GM21576 (cell line): ENCODE measurements around the gene RAB9A.
A peak's percentile ranks its signal among the peaks of the same experiment; 100 is the strongest.
"Not testable (repeated sequence)": the region's sequence is repeated elsewhere in the genome, so short reads cannot be mapped to it uniquely, and the experiment has no call there.

Experiments used
- ATAC-seq: cut with Tn5 transposase; IDR thresholded peaks from one replicate; pipeline ENCODE4 v1.9.1; 2021; ENCODE audit warnings: mild to moderate bottlenecking, moderate library complexity; ENCODE audit not compliant: unreplicated experiment

Gene RAB9A

DNA sequence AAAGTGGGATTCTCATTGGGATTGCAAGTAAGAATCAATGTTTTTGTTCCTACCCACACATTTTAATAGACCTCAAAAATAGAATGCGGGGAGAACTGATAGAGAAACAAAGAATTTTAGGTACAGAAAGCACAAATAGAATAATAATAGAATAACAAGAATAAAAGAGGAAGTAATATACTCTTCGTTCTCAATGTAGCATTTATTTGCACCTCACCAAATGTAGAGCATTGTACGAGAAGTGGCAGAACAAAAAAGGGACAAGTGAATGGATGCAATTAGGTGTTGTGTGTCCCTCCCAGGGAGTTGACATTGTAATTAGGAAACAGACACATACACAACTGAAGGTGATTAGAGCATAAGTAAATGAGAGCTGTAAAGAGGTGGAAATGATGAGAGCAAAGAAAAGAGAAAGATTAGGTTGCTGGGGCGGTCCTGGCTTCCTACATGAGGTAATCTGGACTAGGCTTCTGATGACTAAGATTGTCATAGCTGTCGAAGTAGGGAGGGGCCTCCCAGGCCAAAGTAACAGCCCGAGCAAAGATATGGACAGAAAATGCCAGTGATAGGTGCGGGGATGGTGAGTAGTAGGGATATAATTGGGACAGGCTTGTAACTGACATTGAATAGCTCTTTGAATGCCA lies 10.4 kb downstream of the RAB9A start:
- peak; percentile 45 for ATAC-seq

DNA sequence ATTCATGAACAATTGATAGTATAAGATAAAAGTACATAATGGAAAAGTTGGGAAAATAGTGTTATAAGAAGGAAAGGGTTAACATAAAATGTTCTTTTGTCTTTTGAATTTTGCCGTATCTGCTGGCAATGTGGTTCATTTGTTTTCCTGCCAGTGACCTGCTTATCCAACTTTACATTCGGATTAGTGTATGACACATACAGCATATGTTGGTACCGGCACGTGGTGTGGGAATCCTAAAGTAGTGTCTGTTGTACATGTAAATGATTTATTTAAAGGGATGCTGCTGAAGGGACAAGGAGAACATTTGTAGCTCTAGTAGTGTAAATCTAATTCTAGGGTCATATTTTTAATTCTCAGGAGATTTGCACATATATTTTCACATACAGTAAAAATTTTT lies 11.5 kb downstream of the RAB9A start:
- no peak for ATAC-seq

DNA sequence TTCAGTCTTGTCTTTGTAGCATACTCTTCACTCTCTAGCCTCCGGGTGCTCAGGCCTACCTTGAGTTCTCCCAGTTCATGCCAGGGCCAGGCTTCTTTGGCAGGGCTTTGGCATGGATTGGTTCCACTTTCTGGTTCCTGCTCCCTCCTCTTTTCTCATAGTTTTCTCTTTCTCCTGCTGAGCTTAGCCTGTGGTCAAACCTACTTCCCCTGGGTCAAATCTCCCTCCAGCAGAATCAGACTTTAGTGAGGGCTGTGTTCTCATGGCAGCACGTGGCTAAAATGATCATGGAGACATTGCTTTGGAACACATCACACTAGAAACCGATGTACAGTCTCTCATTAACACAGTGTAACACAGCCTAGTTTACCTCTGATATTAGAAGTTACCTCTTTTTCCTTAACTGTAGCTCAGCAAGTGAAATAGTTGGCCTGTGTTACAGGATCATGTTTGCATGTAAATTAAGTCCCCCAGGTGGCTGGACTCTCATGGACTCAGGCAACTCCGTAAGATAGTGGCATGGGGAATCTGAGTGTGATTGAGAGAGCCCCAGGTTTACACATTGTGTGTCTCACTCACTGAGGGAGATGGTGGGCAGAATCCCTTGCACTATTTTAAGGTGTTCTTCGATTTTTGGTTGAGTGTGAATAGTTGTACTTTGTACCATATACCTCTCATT lies 13.3 kb downstream of the RAB9A start:
- ATAC-seq: no peak

DNA sequence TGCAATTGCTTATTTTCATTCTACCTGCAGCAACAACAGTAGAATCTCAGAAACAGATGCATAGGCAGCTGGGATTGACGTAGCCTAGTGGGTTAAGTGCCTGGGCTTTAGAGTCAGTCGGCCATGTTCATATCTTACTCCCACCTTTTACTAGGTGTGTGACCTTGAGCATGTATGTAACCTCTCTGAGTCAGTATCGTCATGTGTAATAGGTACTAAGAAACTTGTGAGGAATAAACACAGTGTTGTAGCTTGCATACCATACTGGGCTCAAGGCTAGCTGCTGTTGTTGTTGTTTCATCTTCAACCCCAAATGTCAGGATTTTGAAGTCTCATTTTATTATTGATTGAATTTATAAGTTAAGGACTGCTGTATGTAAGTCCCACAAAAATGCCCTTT lies 14.2 kb downstream of the RAB9A start:
- ATAC-seq: no peak

DNA sequence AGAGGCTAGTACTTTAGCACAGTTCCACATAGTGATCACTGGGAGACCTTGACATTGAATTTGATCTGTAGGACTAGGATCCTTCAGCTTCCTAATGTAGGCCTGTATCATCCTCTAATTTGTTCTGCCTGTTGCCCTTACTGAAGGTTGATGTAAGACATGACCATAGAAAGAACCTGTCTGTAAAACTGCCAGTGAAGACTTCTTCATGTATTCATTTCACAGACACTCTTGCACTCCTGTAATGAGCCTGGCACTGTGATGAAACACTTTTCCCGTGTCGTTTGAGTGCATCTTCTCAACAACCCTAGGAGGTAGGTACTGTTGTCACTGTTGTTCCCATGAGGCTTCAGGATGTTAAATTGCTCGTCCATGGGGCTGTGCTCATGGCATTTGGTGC lies 14.7 kb downstream of the RAB9A start:
- ATAC-seq: no peak

DNA sequence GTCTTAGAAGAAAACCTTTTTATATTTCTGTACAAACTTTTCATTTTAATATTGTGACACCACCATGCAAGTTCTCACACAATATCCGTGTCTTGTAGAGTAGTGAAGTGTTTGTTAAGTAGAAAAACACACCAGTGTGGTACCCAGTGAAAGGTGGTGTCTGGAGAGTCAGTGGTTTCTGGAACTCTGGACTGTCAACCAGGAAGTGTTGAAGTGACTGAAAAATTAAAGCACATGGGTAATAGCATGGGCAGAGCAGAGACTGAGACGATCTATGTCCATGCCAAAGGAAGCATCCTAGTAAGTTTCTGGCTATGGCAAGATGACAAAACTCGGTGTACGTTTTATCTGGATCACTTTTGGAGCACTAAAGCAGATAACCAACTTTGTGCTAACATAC lies 22.2 kb downstream of the RAB9A start:
- ATAC-seq: no peak

DNA sequence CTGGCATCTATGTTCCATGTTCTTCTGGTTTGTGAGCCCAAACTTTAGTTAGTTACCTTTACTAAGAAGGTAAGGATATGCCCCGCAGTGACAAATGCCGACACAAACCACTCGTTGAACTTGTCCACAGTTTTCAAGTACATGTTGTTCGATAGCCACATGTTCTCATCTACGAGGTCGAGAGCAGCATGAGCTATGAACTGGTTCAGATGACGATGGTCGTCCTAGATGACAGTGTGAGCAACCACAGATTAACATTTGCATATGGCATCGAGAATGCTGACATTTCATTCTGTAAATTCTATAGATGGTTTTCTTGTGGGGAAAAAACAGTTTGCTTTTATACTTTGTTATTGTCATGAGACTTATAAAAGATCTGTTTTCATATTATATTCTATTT lies 27.5 kb downstream of the RAB9A start:
- ATAC-seq: no peak

DNA sequence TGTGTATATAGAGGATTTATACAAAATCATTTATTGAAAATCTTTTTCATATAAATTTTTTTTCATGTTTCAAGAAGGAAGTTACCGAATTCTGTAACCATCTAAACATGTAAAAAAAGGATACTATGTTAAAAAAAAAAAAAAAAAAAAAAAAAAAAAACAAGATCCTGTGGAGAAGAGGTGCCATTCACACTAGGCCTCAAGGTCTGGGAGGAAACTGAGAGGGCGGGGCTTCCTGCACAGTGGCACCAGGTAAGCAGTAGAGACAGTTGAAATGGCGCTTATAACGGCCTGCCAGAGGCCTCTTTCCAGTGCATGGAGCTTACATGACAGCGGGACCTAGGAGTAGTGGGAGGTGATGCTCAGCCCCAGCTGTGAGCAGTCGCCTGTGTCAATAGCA lies 28.0 kb downstream of the RAB9A start:
- no peak for ATAC-seq

DNA sequence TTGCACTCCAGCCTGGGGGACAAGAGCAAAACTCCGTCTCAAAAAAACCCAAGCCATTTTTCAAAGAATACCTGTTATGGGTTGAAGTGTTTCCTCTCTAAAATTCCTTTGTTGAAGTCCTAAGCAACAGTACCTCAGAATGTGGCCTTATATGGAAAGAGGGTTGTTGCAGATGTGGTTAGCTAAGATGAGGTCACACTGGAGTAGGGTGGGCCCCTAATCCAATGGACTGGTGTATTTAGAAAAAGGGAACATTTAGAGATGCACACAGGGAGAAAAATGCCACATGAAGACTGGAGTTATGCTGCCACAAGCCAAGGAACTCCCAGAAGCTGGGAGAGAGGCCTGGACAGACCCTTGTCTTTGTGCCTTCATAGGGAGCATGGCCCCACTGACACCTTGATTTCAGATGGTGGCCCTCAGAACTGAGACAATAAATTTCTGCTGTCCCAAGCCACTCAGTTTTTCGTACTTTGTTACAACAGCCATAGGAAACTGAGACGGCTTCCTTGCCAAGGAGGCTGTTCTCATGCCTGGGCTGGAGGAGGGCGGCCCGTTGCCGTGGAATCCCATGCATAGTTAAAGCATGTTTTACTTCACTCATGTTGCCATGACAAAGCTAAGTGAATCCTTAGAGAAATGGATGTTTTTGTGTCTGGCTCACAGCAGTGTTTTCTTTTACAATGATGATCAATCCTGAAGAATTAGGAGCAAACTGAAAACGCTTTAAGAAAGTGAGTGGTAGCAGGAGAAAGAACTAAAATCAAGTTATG lies 29.0 kb downstream of the RAB9A start:
- no peak for ATAC-seq

DNA sequence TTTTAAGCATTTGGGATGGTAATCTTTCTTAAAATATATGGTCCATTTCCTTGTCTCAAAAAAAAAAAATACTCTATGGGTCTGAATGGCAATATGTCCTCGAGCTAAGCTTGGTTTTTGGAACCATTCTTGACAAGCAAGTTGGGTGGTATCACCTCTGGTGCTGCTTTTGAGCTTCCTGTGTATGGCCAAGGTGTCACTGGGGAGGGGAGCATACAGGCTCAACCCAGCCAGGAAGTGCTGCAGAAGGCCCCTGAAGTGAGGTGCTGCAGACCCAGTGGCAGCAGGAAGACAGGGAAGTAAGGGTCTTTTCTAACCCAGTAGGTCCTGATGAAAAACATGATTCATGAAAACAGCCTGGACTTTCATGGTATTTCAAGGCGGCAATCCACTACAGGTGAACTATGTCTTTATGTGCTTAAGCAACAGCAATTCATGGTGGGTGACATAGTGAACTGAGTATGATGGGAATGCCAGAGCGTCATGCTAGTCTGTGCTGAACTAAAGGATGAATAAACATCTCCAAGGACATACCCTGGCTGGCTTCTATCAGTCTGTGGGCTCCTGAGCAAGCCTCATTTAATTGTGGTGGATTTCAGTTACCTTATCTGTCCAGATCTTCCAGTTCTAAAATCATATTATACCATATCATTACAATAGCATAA lies 30.4 kb downstream of the RAB9A start:
- no peak for ATAC-seq

DNA sequence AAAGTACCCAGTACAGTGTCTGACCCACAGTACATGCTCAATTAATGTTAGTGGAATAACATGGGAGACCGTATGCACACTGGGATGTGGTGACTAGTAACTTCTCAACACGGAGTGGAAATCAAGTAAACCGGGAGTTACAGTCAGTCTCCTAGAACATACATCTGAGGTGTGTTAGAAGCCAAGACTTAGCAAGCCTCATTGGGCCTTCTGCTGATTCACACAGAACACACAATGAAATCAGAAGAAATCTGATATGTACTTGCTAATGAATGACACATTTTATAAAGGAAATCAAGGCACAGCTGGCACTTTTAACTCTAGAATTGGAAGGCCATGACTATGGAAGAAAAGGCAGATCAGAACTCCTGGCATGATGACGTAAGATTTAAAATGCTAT lies 32.4 kb downstream of the RAB9A start:
- no peak for ATAC-seq

DNA sequence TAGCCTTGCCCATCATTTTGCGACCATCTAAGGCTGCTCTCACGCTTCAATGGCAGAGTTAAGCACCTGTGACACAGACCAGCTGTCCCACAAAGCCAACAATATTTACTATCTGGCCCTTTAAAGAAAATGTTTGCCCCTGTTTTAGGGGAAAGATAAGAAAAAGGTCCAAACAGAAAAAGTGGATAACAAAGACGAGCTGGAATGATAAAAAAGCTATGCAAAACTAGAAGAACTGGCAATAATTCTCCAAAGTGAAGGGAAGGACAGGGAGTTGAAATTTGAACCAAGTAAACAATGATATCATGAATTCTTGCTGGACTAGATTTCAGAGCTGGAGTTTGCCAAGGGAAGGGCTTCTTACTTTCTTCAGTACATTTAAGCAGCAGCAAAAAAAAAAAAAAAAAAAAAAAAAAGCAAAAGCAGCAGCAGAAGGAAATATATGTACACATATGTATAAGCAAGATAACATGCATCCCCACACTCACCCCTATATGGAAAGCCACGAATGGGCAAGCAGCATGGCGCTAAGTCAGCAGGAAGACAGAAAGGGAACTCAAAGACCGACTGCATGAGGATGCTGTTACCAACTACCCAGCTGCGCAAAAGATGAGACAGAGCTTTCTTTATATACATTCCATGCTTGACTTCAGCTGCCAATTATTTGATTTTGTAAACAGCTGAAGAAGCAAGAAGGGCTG lies 33.0 kb downstream of the RAB9A start:
- no peak for ATAC-seq

DNA sequence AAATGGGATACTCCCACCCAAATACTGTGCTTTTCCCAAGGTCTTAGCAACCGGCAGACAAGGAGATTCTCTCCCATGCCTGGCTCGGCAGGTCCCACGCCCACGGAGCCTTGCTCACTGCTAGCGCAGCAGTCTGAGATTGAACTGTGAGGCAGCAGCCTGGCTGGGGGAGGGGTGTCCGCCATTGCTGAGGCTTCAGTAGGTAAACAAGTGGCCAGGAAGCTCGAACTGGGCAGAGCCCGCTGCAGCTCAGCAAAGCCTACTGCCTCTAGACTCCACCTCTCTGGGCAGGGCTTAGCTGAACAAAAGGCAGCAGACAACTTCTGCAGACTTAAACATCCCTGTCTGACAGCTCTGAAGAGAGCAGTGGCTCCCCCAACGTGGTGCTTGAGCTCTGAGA lies 36.0 kb downstream of the RAB9A start:
- ATAC-seq: not testable (repeated sequence)

DNA sequence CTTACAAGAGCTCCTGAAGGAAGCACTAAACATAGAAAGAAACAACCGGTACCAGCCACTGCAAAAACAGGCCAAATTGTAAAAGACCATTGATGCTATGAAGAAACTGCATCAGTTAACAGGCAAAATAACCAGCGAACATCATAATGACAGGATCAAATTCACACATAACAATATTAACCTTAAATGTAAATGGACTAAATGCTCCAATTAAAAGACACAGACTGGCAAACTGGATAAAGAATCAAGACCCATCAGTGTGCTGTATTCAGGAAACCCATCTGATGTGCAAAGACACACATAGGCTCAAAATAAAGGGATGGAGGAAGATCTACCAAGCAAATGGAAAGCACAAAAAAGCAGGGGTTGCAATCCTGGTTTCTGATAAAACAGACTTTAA lies 37.7 kb downstream of the RAB9A start:
- not testable (repeated sequence) for ATAC-seq

DNA sequence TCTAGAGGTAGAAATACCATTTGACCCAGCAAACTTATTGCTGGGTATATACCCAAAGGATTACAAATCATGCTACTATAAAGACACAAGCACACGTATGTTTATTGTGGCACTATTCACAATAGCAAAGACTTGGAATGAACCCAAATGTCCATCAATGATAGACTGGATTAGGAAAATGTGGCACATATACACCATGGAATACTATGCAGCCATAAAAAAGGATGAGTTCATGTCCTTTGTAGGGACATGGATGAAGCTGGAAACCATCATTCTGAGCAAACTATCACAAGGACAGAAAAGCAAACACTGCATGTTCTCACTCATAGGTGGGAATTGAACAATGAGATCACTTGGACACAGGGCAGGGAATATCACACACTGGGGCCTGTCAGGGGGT lies 41.6 kb downstream of the RAB9A start:
- ATAC-seq: not testable (repeated sequence)

DNA sequence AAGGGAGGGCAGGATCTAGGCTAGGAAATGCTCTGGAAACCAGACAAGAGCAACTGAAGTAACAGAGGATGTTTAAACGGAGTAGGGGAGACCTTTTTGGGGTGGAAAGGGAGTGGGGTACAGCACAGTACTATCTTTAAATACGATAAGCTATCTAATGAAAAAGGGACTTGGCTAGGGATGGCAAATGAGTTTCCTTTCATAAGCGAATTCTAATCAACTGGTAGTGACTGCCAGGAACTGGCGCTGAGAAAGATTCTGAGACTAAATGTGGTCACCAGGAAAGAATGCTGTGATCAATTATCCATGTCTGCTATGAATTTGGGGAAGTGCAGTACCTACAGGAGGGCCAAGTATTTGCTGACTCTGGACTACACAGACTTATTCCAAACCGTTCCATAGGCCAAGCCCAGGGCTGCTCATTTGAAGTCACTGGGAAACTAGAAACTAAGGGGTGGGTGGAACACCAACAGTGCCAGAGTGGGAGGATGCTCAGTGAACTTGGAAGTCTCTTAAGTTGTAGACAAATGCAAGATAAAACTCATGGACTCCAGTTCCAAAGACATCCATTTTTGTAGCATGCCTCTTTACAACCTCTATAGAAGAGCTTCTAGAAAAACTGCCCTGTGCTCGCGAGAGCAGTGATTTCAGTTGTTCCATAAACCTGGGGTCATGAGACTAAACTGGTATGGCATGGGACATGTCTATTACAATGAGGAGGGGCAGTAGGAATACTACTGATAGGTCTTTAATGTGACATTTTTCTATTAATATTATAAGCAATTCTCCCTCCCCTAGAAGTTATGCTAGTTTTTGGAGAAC lies 43.5 kb downstream of the RAB9A start:
- no peak for ATAC-seq

DNA sequence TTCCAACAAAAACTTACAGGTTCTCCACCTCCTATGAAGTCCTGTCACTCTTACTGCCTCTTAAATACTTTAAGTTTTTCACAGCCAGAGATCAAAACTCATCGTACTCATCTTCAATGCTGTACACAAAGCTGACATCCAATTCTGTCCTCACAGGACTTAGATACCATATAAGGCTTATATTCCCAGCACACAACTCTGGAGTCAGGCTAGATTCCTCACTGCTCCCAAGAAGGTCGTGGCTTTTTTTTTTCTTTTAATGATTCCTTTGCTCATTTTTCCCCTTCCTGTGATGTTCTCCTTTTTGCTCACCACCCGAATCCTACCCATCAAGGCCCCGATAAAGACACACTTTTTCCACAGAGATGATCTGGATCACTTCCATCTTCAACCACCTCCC lies 44.6 kb downstream of the RAB9A start:
- no peak for ATAC-seq

DNA sequence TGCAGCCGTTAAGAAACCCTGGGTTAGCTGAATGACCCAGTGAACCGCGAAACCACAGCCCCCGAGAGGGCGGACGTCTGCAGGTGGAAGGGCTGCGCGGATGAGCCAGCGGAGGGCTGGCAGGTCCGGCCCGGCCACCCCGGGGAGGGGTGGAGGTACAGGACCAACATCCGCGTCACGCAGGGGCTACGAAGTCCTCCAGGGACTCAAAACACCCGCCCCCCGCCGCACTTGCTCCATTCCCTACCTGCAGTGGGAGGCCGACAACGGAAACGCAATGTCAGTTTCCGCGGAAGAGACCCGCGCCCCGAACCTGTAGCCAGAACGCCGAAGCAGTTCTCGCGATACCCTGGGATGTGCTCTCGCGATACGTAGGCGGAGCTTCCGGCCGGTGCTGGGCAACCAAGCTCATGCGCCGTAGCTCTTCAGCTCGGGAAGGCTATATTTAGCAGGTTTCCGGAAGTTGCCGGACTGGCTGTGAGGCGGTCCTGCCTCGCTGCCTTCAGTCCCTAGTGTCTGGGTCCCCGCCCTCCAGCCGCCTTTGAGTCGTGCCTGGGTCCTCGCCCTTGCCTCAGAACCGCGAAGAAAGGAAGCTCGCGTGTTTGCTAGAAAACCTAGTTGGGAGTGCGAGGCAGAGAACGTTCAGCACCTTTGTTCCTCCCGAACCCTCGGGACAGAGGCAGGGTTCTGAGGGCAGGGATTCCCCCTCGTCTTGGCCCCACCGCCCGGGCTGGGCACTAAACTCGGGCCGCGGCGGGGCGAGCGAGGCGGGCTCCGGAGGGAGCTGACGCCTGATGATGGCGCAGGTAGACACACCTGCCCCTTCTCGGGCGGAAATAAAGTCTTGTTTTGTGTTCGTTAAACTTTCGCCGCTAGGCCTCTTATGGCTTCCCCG lies 45.6 kb downstream of the RAB9A start, which contains the start of the genes OFD1 and TRAPPC2:
Gene OFD1, plus strand, starts transcription at position 471 of the 895 bp plus-strand sequence. Its CDS starts 324 bp downstream, at position 795.
Gene TRAPPC2, minus strand, starts transcription at position 343 of the 895 bp plus-strand sequence. CDS start 14,657 bp downstream, outside the sequence.
- peak; percentile 91 for ATAC-seq

DNA sequence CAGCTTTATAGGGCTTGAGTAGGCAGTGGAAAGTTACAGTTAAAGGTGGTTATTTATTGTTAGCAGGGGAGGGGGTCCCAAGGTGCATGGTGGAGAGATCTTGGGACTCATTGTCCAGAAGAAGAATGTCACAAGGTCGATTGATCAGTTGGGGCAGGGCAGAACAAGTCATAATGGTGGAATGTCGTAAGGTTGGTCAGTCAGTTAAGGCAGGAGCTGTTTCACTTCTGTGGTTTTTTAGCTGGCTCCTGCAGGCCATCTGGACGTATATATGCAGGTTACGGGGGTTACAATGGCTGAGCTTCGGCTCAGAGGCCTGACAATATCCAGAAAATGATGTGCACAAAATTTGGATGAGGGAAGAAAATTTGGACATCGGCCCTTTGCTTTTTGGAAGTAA lies 52.8 kb downstream of the RAB9A start:
- no peak for ATAC-seq
